ENCODE data around the gene LRRC8B.
"Not testable (repeated sequence)": the region's sequence is repeated elsewhere in the genome, so short reads cannot be mapped to it uniquely, and the experiment has no call there.

The LRRC8B gene

GRCh38 chr1:89587729-89588161 is 63.1 kb downstream of the LRRC8B start:
- DNase-seq: no peak

- no peak for DNase-seq
These were observed 63.9 kb downstream of the LRRC8B start for GRCh38 chr1:89588480-89588879.

- no peak for DNase-seq
These were observed 64.9 kb downstream of the LRRC8B start for GRCh38 chr1:89589515-89589914.

- DNase-seq: no peak
These were observed 65.9 kb downstream of the LRRC8B start for GRCh38 chr1:89590341-89591080.

- DNase-seq: not testable (repeated sequence)
These were observed 68.3 kb downstream of the LRRC8B start for GRCh38 chr1:89592861-89593302.

- no peak for DNase-seq
These were observed 69.6 kb downstream of the LRRC8B start for GRCh38 chr1:89594096-89594740.

- no peak for DNase-seq
These were observed 72.1 kb downstream of the LRRC8B start for GRCh38 chr1:89596698-89597097.

GRCh38 chr1:89598450-89599331 is 74.1 kb downstream of the LRRC8B start:
- DNase-seq: no peak

- DNase-seq: no peak
These were observed 74.7 kb downstream of the LRRC8B start for GRCh38 chr1:89599332-89599630.

GRCh38 chr1:89600451-89601224 is 76.0 kb downstream of the LRRC8B start:
- DNase-seq: no peak

GRCh38 chr1:89602871-89603404 is 78.3 kb downstream of the LRRC8B start:
- no peak for DNase-seq

GRCh38 chr1:89603651-89604413 is 79.2 kb downstream of the LRRC8B start:
- DNase-seq: peak; percentile 69

- peak; percentile 62 for DNase-seq
These were observed 79.7 kb downstream of the LRRC8B start for GRCh38 chr1:89604414-89604735.

GRCh38 chr1:89605692-89606091 is 81.1 kb downstream of the LRRC8B start:
- DNase-seq: no peak

- DNase-seq: no peak
These were observed 81.8 kb downstream of the LRRC8B start for GRCh38 chr1:89606227-89606980.

GRCh38 chr1:89607156-89607555 is 82.5 kb downstream of the LRRC8B start:
- no peak for DNase-seq

GRCh38 chr1:89607586-89608318 is 83.1 kb downstream of the LRRC8B start:
- DNase-seq: no peak

GRCh38 chr1:89608319-89608983 is 83.8 kb downstream of the LRRC8B start:
- DNase-seq: peak; percentile 79

GRCh38 chr1:89608984-89609725 is 84.5 kb downstream of the LRRC8B start:
- DNase-seq: peak; percentile 80

Data from stimulated activated CD8-positive, alpha-beta memory T cell treated with anti-CD3 and anti-CD28 coated beads, Interleukin-4, amount 100 ng/mL, for 48 hours (primary cell).